ENCODE measurements around the gene MGAT5.

The MGAT5 gene

DNA sequence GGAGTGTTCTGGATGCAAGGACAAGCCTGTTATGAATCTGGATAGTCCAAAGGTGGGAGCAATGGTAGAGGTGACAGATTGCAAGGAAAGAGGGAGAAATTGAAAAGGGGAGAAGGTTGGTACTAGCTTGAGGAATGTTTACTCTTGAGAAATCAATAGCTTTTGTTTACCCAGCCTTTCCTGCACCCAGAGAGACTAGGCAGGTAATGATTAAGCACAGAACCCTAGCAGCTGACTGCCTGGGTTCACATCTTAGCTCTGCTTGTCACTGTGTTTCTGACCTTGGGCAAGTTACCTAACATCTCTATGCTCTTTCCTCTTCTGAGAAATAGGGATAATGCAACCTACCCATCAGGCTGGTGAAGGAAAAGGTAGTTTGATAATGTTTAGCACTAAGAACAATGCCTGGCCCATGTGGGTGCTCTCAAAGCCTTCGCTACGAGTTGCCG is 178.6 kb downstream of the MGAT5 start:
- no peak for DNase-seq

DNA sequence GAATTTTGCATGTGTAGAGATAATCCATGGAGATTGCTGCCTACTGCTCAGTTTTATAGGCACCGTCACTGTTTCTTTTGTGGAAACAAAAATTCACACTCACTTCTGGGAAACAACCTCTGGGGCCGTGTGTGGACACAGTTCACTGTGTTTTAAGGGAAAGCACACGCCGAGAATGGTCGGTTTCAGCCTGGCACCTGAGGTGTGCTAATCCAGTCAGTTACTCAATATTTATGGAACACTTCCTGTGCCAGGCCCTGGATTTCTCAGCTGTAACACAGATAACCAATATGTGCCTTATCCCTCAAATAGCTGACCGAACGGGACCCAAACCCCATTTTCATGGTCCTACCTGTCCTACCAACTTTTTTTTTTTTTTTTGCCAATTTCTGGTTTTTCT is 179.6 kb downstream of the MGAT5 start:
- no peak for DNase-seq

DNA sequence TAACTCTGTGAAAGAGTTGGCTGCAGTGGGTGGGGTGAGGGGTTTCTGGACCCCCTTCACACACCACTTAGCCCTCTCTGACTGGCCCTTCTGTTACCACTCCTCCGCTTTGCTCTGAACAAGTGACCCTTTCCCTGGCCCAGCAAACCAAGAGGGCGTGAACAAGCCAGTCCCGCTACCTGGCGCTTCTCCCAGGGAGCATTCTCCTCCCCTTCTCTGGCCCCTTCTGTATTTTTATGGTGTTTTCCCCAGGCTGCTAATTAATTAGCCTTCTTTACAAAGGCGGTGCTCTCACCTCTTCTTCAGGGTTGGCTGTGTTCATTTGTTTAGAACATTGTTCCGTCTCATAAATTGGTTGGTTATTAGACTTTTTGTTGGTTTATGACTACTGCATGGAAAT is 180.1 kb downstream of the MGAT5 start:
- no peak for DNase-seq

DNA sequence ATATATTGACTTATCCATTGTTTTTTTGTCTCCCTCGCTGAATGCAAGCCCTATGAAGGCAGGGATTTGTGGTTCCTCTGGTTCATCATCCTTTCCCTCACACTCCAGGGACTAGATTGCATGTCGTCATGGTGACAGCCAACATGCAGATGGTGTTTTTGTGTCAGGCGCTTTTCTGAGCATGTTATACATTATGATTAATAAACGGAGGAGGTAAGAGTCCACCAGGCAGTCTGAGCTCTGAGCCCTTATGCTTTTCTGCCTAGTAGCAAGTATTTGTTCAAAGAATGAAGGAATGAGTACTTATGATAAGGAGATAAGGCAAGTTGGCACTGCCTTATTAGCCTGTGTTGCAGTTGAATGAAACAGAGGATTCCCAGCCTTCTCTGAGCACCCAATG is 181.6 kb downstream of the MGAT5 start:
- DNase-seq = no peak

DNA sequence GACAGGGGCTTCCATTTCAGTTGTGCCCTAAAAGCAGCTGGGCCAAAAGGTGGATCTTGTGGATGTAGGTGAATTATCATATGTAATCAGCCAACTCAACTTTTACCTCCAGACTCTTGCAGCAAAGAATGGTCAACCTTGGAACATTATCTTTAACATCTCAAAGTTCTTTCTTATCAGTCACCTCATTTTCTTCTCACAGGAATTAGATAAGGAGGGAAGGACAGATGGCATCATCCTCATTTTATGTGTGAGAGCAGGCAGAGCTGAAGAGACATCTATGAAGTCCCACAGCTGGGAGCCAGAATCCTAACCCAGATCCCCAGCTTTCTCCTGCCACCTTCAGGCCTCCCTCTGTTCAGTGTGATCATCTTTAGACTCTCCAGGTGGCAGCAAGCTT is 182.1 kb downstream of the MGAT5 start:
- no peak for DNase-seq

DNA sequence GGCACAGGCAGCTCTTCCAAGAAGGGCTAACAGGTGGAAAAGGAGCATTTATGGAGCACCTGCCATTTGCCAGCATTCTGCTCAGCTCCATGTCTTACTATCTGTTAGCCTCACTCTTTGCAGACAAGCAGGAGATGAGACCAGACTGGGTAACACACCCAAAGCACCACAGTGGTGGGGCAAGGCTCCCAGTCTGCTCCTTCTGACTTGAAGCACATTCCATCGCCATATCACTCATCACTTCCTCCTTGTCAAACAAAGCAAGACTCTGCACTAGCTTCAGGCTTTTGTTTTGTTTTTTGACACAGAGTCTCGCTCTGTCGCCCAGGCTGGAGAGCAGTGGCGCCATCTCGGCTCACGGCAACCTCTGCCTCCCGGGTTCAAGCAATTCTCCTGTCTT is 182.8 kb downstream of the MGAT5 start:
- no peak for DNase-seq

DNA sequence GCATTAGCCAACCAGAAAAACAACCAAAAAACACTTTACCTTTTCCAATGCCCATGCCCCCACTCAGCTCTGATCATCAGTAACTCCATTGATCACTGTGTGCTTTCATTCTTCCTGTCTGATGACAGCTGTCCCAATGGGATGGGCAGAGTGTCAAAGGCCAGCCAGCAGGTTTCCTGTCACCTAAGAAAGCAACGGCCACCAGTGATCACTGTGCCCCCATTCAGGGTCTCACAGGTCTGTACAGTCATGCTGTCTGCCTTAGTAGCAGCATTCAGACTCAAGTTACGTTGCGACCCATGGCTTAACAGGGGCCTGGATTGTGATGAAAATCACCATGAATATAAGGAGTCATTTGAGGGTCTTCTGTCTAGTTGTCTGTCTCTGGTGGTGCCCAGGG is 184.5 kb downstream of the MGAT5 start:
- no peak for DNase-seq

DNA sequence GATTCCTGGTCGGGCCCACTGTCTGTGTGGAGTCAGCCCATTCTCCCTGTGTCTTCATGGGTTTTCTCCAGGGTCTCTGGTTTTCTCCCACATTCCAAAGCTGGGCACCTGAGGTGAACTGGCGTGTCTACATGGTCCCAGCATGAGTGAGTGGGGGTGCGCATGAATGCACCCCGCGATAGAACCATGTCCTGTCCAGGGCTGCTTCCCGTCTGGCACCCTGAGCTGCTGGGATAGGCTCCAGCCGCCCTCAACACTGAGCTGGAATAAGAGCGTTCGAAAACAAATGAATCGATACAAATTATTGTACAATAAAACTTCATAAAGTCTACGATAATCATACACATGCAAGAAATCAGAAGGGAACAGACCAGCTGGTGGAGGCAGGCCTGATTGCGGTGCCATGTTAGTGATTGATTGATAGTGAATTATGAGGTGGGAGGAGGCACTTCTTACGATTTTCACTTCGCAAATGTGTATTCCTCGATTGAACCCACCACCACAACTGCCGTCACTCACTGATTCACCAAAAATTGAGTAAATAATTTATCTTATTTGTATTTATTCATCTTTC is 186.6 kb downstream of the MGAT5 start:
- DNase-seq = no peak

DNA sequence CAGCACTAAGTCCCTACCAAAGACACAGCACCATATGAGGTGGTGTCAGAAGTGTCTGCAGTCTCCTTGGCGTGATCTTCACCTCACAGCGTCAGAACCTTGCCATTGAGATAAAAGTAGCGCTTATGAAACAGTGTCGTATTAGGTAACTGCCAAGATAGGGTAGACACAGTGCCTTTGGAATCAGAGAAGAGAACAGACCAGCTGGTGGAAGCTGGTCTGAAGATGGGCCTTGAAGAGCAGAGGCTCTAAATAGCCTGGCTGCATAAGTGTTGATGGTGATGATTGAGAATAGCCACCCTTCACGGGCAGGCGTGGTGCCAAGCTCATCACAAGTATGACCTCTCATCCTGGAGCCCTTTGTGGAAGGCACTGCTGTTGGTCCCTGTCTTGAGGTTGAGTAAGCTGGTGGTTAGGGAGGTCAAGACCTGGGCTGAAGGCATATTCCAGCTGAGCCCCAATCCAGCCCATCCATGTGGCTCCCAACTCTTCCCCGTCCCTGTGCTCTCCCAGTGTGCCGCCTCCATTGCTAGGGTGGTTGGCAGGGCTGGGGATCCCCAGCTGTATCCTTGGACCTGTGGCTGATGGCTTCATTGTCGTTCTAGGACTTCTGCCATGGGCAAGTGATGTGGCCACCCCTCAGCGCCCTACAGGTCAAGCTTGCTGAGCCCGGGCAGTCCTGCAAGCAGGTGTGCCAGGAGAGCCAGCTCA is 187.4 kb downstream of the MGAT5 start:
- no peak for DNase-seq

DNA sequence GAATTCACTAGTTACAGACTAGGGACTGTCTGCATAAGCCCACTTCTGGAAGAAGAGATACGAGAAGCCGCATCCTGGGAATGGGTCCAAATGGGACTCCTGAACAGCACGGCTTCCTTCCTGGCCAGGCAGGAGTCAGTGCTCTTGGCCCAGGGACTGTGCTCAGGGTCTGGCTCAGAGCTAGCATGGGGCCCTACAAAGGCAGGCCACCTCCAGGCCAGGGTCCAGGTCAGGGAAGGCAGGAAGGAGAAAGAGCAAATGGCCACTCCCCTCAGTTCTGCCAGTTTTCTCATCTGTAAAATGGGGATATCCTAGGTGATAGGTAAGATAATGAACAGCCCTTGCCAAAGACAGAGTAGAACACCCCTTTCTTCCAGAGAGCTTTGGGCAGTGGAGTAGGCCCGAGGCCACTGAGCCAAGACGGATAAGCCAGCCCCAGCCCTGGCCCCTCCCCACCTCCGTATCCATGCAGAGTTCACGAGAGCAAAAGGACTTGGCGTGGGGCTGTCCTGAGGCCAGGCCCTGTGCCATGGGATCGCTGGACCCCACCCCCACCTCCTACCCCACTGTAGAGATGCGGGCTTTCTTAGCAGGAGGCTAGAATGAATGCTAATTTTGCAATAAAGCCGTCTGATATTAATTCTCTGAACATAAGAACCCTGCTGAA is 190.1 kb downstream of the MGAT5 start:
- DNase-seq = no peak

DNA sequence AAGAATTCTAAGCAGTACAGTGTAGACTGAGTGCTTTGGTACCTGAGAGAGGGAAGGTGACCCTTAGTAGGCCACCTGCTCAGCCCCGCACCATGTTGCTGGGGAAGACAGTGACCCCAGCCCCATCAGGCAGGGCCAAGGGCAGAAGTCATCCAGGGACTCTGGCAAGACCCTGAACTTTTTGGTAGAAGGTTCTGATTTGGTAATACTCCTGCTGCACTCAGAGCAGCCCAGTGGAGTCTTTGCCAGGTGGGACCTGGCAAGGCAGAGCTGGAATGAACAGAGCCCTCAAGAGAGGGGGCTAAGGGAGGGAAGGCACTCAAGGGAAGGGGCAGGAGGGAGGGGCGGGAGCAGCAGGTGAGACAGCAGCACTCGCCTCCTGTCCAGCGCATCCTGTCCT is 191.2 kb downstream of the MGAT5 start:
- no peak for DNase-seq

DNA sequence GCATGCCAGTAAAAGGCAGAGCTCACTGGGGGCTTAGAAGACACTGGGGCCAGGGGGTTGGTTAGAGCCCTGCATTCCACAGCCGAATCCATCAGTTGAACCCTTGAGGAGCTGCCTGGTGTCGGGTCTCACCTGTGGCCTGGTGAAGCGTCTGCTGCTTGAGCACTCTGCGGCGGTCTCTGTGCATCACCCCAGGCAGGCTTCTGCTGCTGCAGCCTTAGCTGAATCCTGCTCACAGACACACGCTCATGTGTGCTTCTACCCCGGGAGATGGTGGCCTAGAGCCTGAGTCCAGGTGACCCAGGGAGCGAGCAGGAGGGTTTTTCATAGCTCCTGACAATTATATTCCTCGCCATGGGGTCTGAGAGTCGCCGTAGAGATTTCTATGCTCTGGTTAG is 192.1 kb downstream of the MGAT5 start:
- DNase-seq = no peak

DNA sequence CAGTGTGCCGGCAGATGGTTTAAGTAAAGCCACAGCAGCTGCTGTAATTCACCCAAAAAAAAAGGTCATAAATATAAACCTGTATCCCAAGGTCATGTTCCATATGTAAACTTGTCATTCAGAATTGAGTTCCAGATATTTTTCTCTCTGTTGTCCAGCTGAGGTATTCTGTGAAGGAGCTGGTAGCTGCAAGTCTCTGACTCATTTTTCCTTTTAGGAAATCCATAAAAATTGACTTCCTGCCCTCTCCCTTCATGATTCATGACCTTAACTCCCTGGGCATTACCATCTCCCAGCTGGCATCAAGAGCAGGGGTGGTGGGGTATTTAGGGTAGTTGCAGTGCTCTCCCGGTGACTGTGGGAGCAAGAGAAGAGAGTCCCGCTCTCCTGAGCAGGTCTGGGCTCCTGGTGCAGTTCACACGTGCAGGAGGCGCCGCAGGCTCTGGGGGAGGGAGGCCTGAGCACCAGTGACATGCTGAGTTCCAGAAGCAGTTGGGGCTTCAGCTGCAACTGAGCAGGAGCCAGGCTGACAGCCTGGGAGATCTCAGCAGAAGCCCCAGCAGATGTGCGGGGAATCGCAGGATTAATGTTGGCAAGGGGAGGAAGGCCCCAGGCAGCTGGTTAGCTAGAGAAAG is 192.6 kb downstream of the MGAT5 start:
- DNase-seq = no peak

DNA sequence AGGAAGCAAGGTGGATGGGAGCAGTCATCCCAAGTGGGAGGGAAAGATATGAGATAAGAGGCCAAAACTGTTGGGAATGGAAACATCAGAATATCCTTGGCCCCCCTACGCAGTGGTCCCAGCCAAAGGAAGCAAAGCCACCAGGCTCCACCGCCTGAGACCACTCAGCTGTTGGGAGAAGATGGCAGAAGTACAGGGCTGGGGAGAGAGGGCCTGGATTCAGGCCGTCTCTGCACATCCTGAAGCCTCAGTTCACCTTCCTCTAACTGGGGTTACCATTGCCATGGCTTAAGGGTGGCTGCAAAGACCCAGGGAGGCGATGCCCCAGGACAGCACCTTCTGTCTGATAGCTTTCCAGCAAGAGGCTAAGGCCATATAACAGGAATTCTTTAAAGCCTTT is 193.8 kb downstream of the MGAT5 start:
- DNase-seq = no peak

DNA sequence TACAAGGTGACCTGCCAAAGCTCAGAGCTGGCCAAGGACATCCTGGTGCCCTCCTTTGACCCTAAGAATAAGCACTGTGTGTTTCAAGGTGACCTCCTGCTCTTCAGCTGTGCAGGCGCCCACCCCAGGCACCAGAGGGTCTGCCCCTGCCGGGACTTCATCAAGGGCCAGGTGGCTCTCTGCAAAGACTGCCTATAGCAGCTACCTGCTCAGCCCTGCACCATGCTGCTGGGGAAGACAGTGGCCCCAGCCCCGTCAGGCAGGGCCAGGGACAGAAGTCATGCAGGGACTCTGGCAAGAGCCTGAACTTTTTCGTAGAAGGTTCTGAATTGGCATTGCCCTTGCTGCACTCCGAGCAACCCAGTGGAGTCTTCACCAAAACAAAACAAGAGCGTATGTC is 194.8 kb downstream of the MGAT5 start:
- DNase-seq = no peak

DNA sequence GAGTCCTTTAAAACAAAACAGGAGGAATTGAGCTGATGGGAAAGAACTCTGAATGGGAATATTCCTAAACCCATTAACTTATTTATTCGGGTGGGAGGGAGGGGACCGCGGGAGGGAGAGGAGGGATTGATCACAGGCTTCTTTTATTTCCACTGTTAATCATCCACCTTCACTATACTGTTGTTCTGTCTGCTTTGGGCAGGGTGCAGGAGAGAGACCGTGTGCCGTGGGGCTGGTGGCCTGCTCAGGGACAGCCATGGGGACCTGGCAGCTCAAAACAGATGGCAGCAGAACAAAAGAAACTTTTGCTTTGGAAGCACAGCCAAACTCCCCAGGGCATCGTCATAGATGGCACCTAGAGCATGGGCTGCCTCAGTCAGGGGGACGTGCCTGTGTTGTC is 195.3 kb downstream of the MGAT5 start:
- no peak for DNase-seq

DNA sequence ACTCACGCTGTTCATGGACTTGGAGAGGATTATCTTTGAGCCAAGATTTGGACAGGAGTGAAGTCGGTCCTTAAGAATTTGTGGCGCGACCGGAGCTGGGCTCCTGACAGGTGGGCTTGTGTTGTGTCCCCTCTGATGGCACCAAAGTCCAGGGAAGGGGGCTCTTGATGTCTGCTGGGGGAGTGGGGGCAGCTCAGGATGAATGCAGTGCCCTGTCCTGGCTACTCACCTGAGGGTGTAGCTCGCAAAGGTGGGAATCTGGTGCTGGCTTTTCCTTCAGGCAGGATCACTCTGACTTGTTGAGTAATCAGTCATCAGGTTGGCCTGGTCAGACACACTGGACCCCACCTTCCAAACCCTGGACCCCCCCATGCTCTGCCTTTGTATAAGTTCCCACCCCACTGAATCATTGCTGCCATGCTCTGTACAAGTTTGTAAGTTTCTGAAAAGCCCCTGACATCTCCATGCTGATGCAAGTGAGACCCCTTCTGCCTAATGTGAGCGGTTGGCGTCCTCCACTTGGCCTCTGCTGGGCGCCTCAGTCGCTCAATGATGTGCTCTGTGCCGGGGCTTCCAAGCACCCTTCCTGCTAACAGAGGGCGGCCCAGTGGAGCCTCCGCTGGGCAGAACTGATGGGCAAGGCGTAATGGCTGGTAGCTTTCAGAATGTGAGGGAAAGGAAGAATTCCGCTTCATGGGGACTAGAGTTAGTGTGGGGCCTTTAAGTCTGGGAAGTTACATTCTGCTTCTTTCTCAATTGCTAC is 196.1 kb downstream of the MGAT5 start:
- no peak for DNase-seq

DNA sequence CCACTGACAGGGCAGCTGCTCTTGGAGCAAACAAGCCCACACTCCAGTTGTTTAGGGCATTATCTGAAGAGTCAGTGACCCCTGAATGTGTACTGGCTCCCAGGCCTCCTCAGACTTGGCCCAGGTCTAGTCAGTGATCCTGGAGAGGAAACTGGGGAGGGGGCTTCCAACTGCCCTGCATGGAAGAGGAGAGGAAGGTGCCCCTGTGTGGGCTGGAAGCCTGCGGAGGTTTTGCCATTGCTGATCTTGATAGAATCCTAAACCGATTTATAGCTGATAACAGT is 197.4 kb downstream of the MGAT5 start:
- DNase-seq = no peak

DNA sequence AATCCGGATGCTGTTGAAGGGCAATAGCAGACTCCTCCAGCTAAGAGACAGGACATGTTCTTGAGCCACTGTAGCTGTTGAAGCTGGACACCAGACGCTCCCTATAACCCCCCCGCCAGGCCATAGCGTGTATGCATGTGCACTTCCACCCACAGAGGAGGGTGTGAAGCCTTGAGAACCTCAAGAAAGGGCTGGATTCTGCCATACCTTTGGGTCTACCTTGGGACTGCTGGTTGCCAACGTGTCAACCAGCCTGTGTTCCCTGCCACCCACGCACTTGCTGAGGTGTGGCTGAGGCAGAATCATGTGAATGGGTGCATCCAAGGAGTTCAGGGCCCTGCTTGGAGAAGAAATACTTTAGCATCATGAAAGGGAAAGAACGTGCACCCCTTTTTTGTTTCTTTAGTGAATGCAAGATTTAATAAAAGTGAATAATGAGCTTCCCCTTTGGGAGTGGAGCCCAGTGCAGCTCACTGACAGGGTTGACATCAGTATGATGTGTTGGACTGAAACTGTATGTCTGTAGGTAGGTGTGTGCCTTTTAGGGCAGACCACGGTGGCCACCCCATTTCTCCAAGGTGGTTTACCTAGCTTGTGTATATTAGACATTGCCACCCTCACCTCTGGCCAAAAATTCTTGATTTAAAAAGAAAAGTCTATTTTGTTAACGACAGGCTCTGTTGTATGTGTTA is 198.3 kb downstream of the MGAT5 start:
- no peak for DNase-seq

DNA sequence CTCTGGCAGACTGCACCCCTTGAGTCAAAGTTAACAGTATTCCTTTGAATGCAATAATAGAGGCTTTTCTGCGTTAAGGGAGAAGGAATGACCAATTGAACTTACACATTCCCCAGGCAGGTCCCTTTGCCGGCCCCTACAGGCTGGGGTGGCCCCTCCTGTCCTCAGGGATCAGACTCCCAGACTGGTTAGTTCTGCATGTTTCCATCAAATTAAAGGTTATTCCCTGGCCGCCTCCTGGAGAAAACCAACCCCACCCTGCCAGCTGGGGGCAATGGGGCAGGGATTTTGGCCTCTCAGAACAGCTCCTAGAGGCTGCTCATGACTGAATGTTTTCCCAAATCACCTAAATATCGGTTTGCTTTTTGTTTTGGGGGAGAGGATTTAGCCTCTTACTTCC is 199.6 kb downstream of the MGAT5 start:
- DNase-seq = no peak

DNA sequence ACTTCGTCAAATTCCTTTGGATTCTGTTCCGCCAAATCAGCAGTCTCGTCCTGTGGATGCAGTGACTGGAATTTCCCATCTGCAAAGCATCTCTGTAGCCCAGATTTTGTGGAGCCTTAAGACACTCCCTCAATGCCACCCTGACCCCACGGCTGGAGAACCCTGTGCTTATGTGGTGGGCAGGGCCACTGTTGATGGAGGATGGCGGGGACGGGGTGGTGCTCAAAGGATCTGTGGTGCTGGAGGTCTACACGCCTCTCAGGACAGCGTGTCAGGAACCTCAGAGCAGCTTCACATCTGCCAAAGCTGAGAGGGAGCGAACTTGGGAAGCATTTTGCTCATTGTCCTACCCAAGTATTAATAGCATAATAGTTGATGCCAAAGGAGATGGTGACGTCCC is 200.1 kb downstream of the MGAT5 start:
- DNase-seq = no peak

DNA sequence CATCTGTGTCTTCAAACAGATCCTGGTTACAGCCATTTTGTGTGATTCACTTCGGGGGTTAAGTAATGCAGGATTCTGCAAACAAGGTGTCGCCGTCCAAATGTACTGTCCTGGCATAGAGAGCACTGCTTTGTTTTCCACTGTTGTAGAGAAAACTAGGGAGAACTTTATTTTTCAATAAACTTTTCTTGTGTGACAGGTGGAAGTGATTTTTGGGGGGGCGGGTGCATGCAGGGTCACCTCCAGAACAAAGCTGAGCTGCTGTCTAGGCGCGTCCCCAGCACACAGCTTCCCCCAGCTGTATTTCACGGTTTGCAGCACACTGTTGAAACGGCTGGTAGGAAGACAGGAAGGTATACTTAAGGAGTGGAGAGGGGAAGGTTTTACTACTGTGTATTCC is 200.6 kb downstream of the MGAT5 start:
- DNase-seq = no peak

DNA sequence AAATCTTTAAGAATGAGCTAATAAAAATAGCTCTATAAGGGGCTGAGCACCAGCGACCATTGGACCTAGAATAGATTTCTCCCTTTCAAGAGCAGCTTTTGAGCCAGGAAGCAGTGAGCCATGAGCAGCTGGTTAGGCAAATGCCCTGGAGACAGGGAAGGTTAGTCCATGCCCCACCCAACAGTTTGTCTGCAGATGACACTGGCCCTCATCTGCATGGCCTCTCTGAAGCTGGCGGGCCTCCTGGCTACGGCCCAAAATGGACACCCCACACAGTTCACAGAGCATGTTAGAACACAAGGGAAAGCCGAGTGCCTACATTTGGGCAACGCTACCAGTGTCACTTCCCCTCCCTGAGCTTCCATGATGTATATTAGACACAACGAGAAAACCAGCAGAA is 201.1 kb downstream of the MGAT5 start:
- DNase-seq = no peak

All from NCI-H1436 treated with DMSO at 0.1 percent for 48 hours (cell line).